22Rv1 (cell line): ENCODE data around the gene BABAM2.
"Not testable (repeated sequence)": the region's sequence is repeated elsewhere in the genome, so short reads cannot be mapped to it uniquely, and the experiment has no call there.

Source experiments
- H3K27ac ChIP-seq: fragments of 450-650 bp; 2 replicates; pipeline ENCODE4 v1.5.1; 2017
- ZFX ChIP-seq: fragments of 450-650 bp; IDR thresholded peaks from 2 replicates; pipeline ENCODE4 v1.6.1; 2017; ENCODE audit warnings: antibody characterized with exemption, borderline replicate concordance
- TF ChIP-seq, protein P1 (sequence below): fragments of 450-650 bp; IDR thresholded peaks from 2 replicates; pipeline ENCODE4 v1.5.1; 2017; ENCODE audit warnings: mild to moderate bottlenecking

BABAM2 gene

DNA sequence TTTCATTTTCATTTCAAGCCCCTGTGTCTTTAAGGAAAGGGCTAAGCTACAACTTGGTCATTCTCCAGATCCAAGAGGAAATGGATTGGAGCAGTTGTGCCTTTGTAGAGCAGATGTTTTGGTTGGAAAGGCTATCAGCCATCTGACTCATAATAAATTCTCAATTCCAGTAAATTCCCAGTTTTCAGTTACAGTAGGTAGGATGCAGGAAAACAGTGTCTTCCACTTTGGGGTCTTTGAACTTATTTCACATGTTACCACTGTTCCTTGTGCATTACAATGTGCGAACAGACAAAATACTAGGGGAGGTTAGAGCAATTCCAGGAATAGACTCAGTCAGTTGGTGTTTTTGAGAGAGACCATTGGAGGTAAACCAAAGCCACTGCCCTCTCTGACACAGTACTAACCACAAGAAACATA, 211.9 kb downstream of the BABAM2 start:
- H3K27ac ChIP-seq: no peak overlapping the region
- no peak for TF ChIP-seq ZFX
- TF ChIP-seq, protein P1, sequence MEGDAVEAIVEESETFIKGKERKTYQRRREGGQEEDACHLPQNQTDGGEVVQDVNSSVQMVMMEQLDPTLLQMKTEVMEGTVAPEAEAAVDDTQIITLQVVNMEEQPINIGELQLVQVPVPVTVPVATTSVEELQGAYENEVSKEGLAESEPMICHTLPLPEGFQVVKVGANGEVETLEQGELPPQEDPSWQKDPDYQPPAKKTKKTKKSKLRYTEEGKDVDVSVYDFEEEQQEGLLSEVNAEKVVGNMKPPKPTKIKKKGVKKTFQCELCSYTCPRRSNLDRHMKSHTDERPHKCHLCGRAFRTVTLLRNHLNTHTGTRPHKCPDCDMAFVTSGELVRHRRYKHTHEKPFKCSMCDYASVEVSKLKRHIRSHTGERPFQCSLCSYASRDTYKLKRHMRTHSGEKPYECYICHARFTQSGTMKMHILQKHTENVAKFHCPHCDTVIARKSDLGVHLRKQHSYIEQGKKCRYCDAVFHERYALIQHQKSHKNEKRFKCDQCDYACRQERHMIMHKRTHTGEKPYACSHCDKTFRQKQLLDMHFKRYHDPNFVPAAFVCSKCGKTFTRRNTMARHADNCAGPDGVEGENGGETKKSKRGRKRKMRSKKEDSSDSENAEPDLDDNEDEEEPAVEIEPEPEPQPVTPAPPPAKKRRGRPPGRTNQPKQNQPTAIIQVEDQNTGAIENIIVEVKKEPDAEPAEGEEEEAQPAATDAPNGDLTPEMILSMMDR: no peak

DNA sequence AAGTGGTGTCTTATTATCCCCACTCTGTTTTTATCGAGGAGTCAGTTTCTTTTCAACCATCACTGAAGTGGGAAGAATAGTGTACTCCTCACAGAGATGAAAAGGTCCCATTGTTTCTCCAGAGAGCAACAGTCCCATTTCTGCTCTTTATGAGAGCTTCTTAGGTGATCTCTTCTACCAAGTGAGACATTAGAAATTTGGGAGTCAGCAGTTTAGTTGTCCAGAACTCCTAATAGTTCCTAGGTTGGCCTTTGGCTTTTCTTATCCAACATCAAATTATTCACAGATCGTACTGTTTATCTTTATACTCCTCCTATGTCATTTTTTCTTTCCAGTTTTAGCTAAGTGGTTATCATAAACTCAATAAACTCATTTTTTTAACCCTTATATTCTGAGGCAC, 213.1 kb downstream of the BABAM2 start:
- TF ChIP-seq, protein P1: no peak
- TF ChIP-seq ZFX: no peak
- H3K27ac ChIP-seq: no peak overlapping the region

DNA sequence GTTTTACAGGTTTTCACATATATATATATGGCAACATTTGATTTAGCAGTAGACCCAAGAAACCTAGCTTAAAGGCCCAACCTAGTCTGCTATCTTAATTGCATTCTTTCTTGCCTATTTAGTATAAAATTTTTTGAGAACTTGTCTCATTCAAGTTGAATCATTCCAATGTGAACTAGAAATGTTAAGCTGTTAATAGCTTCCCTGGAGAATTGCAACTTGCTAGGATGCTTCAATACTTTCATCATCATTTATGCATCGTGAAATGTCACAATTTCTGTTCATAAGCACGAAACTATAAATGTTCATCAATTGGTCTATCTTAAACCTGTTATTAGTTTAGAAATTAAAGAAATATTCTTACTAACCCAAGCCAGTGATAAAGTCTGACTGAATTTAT, 217.6 kb downstream of the BABAM2 start:
- H3K27ac ChIP-seq: no peak overlapping the region
- no peak for TF ChIP-seq ZFX
- TF ChIP-seq, protein P1: no peak

DNA sequence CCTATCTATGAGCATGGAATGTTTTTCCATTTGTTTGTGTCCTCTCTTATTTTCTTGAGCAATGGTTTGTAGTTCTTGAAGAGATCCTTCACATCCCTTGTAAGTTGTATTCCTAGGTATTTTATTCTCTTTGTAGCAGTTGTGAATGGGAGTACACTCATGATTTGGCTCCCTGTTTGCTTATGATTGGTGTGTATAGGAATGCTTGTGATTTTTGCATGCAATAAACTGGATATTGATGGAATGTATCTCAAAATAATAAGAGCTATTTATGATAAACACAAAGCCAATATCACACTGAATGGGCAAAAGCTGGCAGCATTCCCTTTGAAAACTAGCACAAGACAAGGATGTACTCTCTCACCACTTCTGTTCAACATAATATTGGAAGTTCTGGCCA, 223.2 kb downstream of the BABAM2 start:
- H3K27ac ChIP-seq: not testable (repeated sequence)

DNA sequence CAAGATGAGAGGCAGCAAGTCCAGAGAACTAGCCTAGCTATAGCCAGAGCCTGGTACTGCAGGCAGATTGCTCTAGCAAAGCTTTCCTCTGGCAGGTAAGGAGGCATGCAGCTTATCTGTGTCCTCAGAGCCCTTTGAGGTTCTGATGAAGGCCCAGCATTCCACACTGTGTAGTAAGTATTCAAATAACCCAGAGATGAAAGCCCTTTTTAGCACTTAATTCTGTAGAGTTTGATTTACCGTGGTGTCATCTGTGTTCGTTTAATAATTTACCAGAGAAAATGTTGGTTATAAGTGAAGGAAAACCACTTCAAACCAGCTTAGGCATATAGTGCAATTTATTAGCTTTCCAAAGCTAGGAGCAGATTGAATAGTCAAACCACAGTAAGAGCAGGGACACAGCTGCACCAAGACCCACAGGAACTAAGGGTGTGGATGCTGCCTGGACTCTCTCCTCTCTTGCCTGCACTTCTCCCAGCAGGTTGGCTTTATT, 226.6 kb downstream of the BABAM2 start:
- TF ChIP-seq ZFX: no peak
- TF ChIP-seq, protein P1: no peak
- no peak overlapping the region for H3K27ac ChIP-seq

DNA sequence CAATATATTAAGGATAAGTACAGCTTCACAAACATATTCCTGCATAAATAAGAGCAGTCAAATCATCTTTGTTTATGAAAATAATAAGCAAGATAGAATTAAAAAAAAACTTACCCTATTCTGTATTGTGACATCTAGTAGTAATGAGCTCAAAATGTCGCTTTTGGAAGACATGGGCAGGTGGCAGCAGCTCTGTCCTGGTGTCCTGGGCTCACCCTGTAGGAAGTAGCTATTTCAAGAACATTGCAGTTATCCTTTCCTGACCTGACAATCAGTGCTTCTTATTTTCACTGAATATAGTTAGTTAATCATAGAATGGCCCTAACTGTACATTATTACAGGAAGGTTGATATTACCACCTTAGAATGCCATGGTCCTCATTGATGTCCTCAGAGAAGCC, 229.1 kb downstream of the BABAM2 start:
- no peak overlapping the region for H3K27ac ChIP-seq
- TF ChIP-seq ZFX: no peak
- TF ChIP-seq, protein P1: no peak

DNA sequence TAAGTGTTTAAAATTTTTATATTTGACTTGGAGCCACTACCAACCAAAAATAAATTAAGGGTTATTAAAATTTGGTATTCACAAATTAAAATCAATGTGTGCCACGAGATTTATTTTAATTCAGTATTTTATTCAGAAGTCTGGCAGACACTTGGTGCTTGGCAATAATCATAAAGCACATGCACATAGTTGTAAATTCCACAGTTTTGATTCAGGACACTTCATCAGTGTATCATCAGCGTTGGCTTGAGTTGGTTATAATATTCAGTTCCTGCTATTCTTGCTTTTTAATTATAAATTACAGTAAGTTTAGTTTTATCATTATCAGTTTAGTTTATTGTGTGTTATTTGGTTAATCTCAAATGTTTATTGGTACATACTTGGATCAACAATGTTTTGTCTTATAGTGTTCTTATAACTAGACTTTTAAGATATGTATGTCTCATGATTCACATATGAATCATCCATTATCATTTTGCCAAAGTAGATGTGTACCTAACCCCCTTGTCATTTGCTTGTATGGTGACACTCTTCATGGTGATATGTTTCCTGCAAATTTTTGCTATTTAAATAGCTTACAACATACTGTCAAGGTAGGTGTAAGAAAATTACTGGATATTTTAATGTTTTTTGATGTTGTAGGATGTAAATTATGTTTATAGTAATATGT, 237.9 kb downstream of the BABAM2 start:
- TF ChIP-seq, protein P1: no peak
- no peak for TF ChIP-seq ZFX

More for the DNA sequence above, 237.9 kb downstream of the BABAM2 start:
- H3K27ac ChIP-seq: no peak overlapping the region
